ENCODE measurements around the gene HAO1. TPM values are rescaled to one million over a fixed set of nuclear protein-coding genes. Genes with fewer than 3 reads are reported as not detected.

The HAO1 gene
- polyA plus RNA-seq, 1 of the 3 experiments (the other 2 are of a cell fraction) = not detected

- H4K20me1 ChIP-seq (ENCODE audit: insufficient read depth) = no peaks in the 10 kb centered on the region
- no peaks in the 10 kb centered on the region for H3K9me3 ChIP-seq
- peaks cover 15% of the 10 kb centered on the region for H3F3A ChIP-seq (replicated peaks; ENCODE audit: insufficient read depth)
- CTCF ChIA-PET = interaction anchor here (0.7 to 1.6 kb wide), 2 partner anchors 18 to 918 kb away, joined by 3 to 5 read pairs; no protein-coding TSS in a partner anchor
- H3K9me2 ChIP-seq = no peaks in the 10 kb centered on the region
- no peaks in the 10 kb centered on the region for H3K79me2 ChIP-seq (ENCODE audit: insufficient read depth)
- H2AFZ ChIP-seq (ENCODE audit: low read depth) = peak overlapping the region; percentile 63
- peak; percentile 56 for TF ChIP-seq JUND (IDR thresholded peaks at IDR 0.05)
- no peak for TF ChIP-seq CTCF (IDR thresholded peaks at IDR 0.05)
- 0 out of 2 replicates have a peak, but pooled peaks have one; percentile 17 for TF ChIP-seq NFIC (IDR thresholded peaks at IDR 0.05; ENCODE audit: borderline replicate concordance)
- TF ChIP-seq TCF12 (IDR thresholded peaks at IDR 0.05) = peak; percentile 48
- TF ChIP-seq ELF1 (IDR thresholded peaks at IDR 0.05) = 0 out of 2 replicates have a peak, but pooled peaks have one; percentile 5
- peak; percentile 71; the same call in 1 of the 2 replicates for TF ChIP-seq FOSL2 (IDR thresholded peaks at IDR 0.05; ENCODE audit: borderline replicate concordance, low read depth)
- TF ChIP-seq SIN3A (IDR thresholded peaks at IDR 0.05; ENCODE audit: borderline replicate concordance, low read depth, low read length) = no peak
- no peak for TF ChIP-seq MXI1 (IDR thresholded peaks at IDR 0.05; ENCODE audit: low read depth, low read length)
- TF ChIP-seq EP300 (IDR thresholded peaks at IDR 0.05; ENCODE audit: borderline replicate concordance in 1 of 2, low read depth in 1 of 2, low read length in 1 of 2) = peak in 1 of 2 experiments; percentile 30; a peak in 1 of 4 replicates
- TF ChIP-seq PBX3 (IDR thresholded peaks at IDR 0.05) = peak; percentile 59
- no peak for TF ChIP-seq YY1 (IDR thresholded peaks at IDR 0.05; ENCODE audit: low read depth)
- no peak for DNase-seq
- POLR2A ChIA-PET = no interaction called here
- no peaks in the 10 kb centered on the region for H3K36me3 ChIP-seq (replicated peaks in 1 of 2; ENCODE audit: control insufficient read depth in 1 of 2, insufficient read depth in 2 of 2, low read length in 1 of 2)
- peak overlapping the region; percentile 47; the same call in 1 of the 2 replicates for H3K9ac ChIP-seq
- H3K27ac ChIP-seq (ENCODE audit: low read depth in 2 of 2, low read length in 1 of 2) = peak overlapping the region in 1 of 2 experiments; percentile 90; a peak in 2 of 4 replicates
- peaks cover 0 to 17% of the 10 kb centered on the region in 2 experiments; a peak in 2 of 4 replicates for H3K4me1 ChIP-seq (ENCODE audit: control insufficient read depth in 1 of 2, insufficient read depth in 2 of 2, low read depth in 1 of 2, low read length in 1 of 2)
- 0% methylated on average over 2 of the region's 2 CpGs for WGBS (ENCODE audit: low lambda C conversion rate)
- no peaks in the 10 kb centered on the region for H3K27me3 ChIP-seq (ENCODE audit: insufficient read depth)
- peak overlapping the region in 1 of 2 experiments; percentile 31; a peak in 1 of 4 replicates for H3K4me3 ChIP-seq (ENCODE audit: low read depth in 2 of 2, low read length in 1 of 2)
- peak overlapping the region; percentile 69 for H3K4me2 ChIP-seq
Measured at GRCh38 chr20:7841291-7841970, 98.8 kb downstream of the HAO1 start.

GRCh38 chr20:7836076-7836475 is 104.2 kb downstream of the HAO1 start:
- H4K20me1 ChIP-seq (ENCODE audit: insufficient read depth) = no peaks in the 10 kb centered on the region
- H3K4me2 ChIP-seq = no peak overlapping the region
- no peaks in the 10 kb centered on the region for H3K79me2 ChIP-seq (ENCODE audit: insufficient read depth)
- H3K4me1 ChIP-seq (ENCODE audit: control insufficient read depth in 1 of 2, insufficient read depth in 2 of 2, low read depth in 1 of 2, low read length in 1 of 2) = peaks cover 0 to 7% of the 10 kb centered on the region in 2 experiments; a peak in 1 of 4 replicates
- ChIA-PET CTCF (interaction anchor here (1.2 to 1.4 kb wide), 2 partner anchors 9 to 11 kb away, joined by 3 to 6 read pairs; no protein-coding TSS in a partner anchor), POLR2A (no interaction called here)
- DNase-seq = no peak
- H3K27me3 ChIP-seq (ENCODE audit: insufficient read depth) = no peaks in the 10 kb centered on the region
- no peaks in the 10 kb centered on the region for H3K9me3 ChIP-seq
- H2AFZ ChIP-seq (ENCODE audit: low read depth) = no peak overlapping the region
- no peaks in the 10 kb centered on the region for H3K9me2 ChIP-seq
- H3K36me3 ChIP-seq (replicated peaks in 1 of 2; ENCODE audit: control insufficient read depth in 1 of 2, insufficient read depth in 2 of 2, low read length in 1 of 2) = no peaks in the 10 kb centered on the region
- peaks cover 7% of the 10 kb centered on the region for H3F3A ChIP-seq (replicated peaks; ENCODE audit: insufficient read depth)
- H3K9ac ChIP-seq = no peak overlapping the region
- no peak overlapping the region for H3K4me3 ChIP-seq (ENCODE audit: low read depth in 2 of 2, low read length in 1 of 2)
- H3K27ac ChIP-seq (ENCODE audit: low read depth in 2 of 2, low read length in 1 of 2) = no peak overlapping the region
- TF ChIP-seq POLR2AphosphoS5 (IDR thresholded peaks at IDR 0.05; ENCODE audit: low read depth, low read length) (no peak), MAX (IDR thresholded peaks at IDR 0.05; ENCODE audit: low read depth) (no peak), RAD21 (IDR thresholded peaks at IDR 0.05; ENCODE audit: low read length) (no peak), SMC3 (IDR thresholded peaks at IDR 0.05; ENCODE audit: low read depth, low read length) (no peak), SIN3A (IDR thresholded peaks at IDR 0.05; ENCODE audit: borderline replicate concordance, low read depth, low read length) (no peak), GABPA (IDR thresholded peaks at IDR 0.05; ENCODE audit: low read depth) (no peak), RFX5 (IDR thresholded peaks at IDR 0.05; ENCODE audit: low read length) (no peak), FOSL2 (IDR thresholded peaks at IDR 0.05; ENCODE audit: borderline replicate concordance, low read depth) (no peak), USF2 (IDR thresholded peaks at IDR 0.05; ENCODE audit: borderline replicate concordance, low read depth, low read length) (no peak), CHD2 (IDR thresholded peaks at IDR 0.05; ENCODE audit: low read length, partially characterized antibody) (no peak), ZBTB33 (IDR thresholded peaks at IDR 0.05; ENCODE audit: borderline replicate concordance, low read depth) (no peak), MEF2A (IDR thresholded peaks at IDR 0.05; ENCODE audit: borderline replicate concordance, low read depth) (no peak), EP300 (IDR thresholded peaks at IDR 0.05; ENCODE audit: borderline replicate concordance in 1 of 2, low read depth in 1 of 2, low read length in 1 of 2) (no peak), NRF1 (IDR thresholded peaks at IDR 0.05; ENCODE audit: low read depth, low read length) (no peak), TCF12 (IDR thresholded peaks at IDR 0.05) (no peak)

All from SK-N-SH (cell line).